ENCODE measurements around the gene THEM4. TPM values are rescaled to one million over a fixed set of nuclear protein-coding genes. Genes with fewer than 3 reads are reported as not detected.

THEM4 gene
- total RNA-seq, 1 donor from 2014 or later = 17.3 TPM

- Mint-ChIP-seq H3K4me3 (ENCODE audit: low read depth) (peak overlapping the region; percentile 52), H3K4me1 (ENCODE audit: low read depth) (peaks cover 21% of the 10 kb centered on the region), H3K9me3 (ENCODE audit: low read depth) (no peaks in the 10 kb centered on the region), H3K27ac (peak overlapping the region; percentile 84), H3K36me3 (ENCODE audit: insufficient read depth) (no peaks in the 10 kb centered on the region), H3K27me3 (peaks cover 28% of the 10 kb centered on the region)
- TF ChIP-seq, protein P1, sequence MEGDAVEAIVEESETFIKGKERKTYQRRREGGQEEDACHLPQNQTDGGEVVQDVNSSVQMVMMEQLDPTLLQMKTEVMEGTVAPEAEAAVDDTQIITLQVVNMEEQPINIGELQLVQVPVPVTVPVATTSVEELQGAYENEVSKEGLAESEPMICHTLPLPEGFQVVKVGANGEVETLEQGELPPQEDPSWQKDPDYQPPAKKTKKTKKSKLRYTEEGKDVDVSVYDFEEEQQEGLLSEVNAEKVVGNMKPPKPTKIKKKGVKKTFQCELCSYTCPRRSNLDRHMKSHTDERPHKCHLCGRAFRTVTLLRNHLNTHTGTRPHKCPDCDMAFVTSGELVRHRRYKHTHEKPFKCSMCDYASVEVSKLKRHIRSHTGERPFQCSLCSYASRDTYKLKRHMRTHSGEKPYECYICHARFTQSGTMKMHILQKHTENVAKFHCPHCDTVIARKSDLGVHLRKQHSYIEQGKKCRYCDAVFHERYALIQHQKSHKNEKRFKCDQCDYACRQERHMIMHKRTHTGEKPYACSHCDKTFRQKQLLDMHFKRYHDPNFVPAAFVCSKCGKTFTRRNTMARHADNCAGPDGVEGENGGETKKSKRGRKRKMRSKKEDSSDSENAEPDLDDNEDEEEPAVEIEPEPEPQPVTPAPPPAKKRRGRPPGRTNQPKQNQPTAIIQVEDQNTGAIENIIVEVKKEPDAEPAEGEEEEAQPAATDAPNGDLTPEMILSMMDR (IDR thresholded peaks at IDR 0.05; ENCODE audit: unreplicated experiment) = no peak
- DNase-seq (ENCODE audit: low spot score, unreplicated experiment) = no peak
Observed at GRCh38 chr1:151838222-151839081, 70.9 kb downstream of the THEM4 start.

DNA sequence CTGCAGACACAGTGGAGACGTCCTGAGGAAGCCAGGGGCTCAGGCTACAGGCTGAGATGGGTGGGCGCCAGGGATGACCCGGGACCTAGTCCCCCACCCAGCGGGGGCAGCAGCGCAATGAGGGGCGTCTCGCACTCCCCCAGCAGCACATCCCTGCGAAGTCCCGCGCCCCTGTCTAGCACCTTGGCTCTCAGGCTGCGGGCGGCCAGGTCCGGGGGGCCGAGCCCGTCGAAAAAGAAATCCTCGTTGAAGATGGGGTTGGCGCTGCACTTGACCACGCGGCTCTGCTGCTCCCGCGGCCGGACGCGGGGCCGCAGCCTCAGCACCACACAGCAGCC lies 71.5 kb downstream of the THEM4 start:
- Mint-ChIP-seq H3K9me3 (ENCODE audit: low read depth) (no peaks in the 10 kb centered on the region), H3K27me3 (peaks cover 28% of the 10 kb centered on the region), H3K36me3 (ENCODE audit: insufficient read depth) (no peaks in the 10 kb centered on the region), H3K4me3 (ENCODE audit: low read depth) (no peak overlapping the region), H3K27ac (no peak overlapping the region), H3K4me1 (ENCODE audit: low read depth) (peaks cover 21% of the 10 kb centered on the region)
- TF ChIP-seq, protein P1 (IDR thresholded peaks at IDR 0.05; ENCODE audit: unreplicated experiment) = no peak
- DNase-seq (ENCODE audit: low spot score, unreplicated experiment) = no peak

DNA sequence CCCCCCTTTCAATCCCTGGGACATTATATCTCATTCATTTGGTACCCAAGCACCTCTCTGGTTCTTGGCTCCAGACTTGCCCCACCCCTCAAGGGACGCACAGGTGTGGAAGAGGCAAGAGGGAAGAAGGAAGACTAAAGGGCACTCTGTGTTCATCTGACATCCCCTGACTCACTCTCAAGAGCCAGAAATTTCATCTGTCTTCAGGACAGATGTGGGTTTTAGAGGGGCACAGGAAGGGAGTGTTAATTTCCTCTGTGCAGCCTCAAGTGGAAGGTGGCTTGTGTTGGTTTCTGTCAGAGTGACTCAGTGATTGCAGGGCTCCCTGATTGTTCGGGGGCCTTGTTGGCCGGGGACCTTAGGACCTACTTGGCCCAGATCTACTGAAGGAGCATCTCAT lies 72.1 kb downstream of the THEM4 start:
- Mint-ChIP-seq H3K27me3 (peaks cover 30% of the 10 kb centered on the region), H3K36me3 (ENCODE audit: insufficient read depth) (no peaks in the 10 kb centered on the region), H3K4me3 (ENCODE audit: low read depth) (peak overlapping the region; percentile 6)

DNA sequence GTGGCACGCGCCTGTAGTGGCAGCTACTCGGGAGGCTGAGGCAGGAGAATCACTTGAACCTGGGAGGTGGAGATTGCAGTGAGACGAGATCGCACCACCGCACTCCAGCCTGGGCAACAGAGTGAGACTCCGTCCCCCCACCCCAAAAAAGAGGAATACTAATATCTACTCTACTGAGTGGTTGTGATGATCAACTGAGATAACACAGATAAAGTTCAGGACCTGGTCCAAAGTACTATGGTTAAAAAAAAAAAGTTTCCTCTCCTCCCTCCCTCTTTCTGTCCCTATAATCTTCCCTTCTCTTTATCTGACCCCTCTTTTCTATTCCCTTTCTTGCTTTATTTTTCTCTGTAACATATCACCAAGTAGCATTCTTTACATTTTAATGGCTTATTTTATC lies 73.7 kb downstream of the THEM4 start:
- TF ChIP-seq, protein P1 (IDR thresholded peaks at IDR 0.05; ENCODE audit: unreplicated experiment) = no peak
- H3K27ac Mint-ChIP-seq = peak overlapping the region; percentile 79

More for the DNA sequence above, 72.1 kb downstream of the THEM4 start:
- no peak for DNase-seq (ENCODE audit: low spot score, unreplicated experiment)
- TF ChIP-seq, protein P1 (IDR thresholded peaks at IDR 0.05; ENCODE audit: unreplicated experiment) = no peak
- Mint-ChIP-seq H3K27ac (no peak overlapping the region), H3K4me1 (ENCODE audit: low read depth) (peaks cover 21% of the 10 kb centered on the region), H3K9me3 (ENCODE audit: low read depth) (no peaks in the 10 kb centered on the region)

GRCh38 chr1:151834239-151834638 lies 75.1 kb downstream of the THEM4 start:
- Mint-ChIP-seq H3K4me1 (ENCODE audit: low read depth) (peaks cover 10% of the 10 kb centered on the region), H3K36me3 (ENCODE audit: insufficient read depth) (no peaks in the 10 kb centered on the region), H3K27ac (no peak overlapping the region), H3K27me3 (peaks cover 27% of the 10 kb centered on the region), H3K9me3 (ENCODE audit: low read depth) (no peaks in the 10 kb centered on the region), H3K4me3 (ENCODE audit: low read depth) (no peak overlapping the region)
- TF ChIP-seq, protein P1 (IDR thresholded peaks at IDR 0.05; ENCODE audit: unreplicated experiment) = no peak
- DNase-seq (ENCODE audit: low spot score, unreplicated experiment) = no peak

More for the DNA sequence above, 73.7 kb downstream of the THEM4 start:
- H3K9me3 Mint-ChIP-seq (ENCODE audit: low read depth) = no peaks in the 10 kb centered on the region
- no peaks in the 10 kb centered on the region for H3K36me3 Mint-ChIP-seq (ENCODE audit: insufficient read depth)
- DNase-seq (ENCODE audit: low spot score, unreplicated experiment) = no peak
- H3K4me1 Mint-ChIP-seq (ENCODE audit: low read depth) = peaks cover 14% of the 10 kb centered on the region
- H3K27me3 Mint-ChIP-seq = peaks cover 34% of the 10 kb centered on the region
- H3K4me3 Mint-ChIP-seq (ENCODE audit: low read depth) = no peak overlapping the region
